ENCODE results near the gene DGKH. TPM values are rescaled to one million over a fixed set of nuclear protein-coding genes. Genes with fewer than 3 reads are reported as not detected.

Gene DGKH
- total RNA-seq, 2 experiments from 2014 or later = 20.3 to 20.7 TPM

- Mint-ChIP-seq H3K27me3 (ENCODE audit: low read depth) (peaks cover 9% of the 10 kb centered on the region), H3K4me3 (no peak overlapping the region), H3K4me1 (ENCODE audit: low read depth) (peaks cover 31% of the 10 kb centered on the region), H3K27ac (no peak overlapping the region), H3K36me3 (ENCODE audit: low read depth) (peaks cover 17% of the 10 kb centered on the region), H3K9me3 (ENCODE audit: insufficient read depth) (no peaks in the 10 kb centered on the region)
- ATAC-seq = no peak
- POLR2A ChIA-PET = interaction anchor here (0.7 to 1.8 kb wide), 2 partner anchors 86 to 115 kb away, joined by 3 to 6 read pairs; no protein-coding TSS in a partner anchor
- CTCF ChIA-PET = interaction anchor here (0.8 kb wide), 1 partner anchor 12 kb away, joined by 5 read pairs; no protein-coding TSS in a partner anchor
- DNase-seq = no peak
These were observed 2.0 kb upstream of the DGKH start for GRCh38 chr13:42046448-42046847.

GRCh38 chr13:42047561-42048341 is 697 bp upstream of the DGKH start:
- peaks cover 20% of the 10 kb centered on the region for H3K36me3 Mint-ChIP-seq (ENCODE audit: low read depth)
- H3K4me3 Mint-ChIP-seq = peak overlapping the region; percentile 89
- DNase-seq = peak; percentile 36
- H3K9me3 Mint-ChIP-seq (ENCODE audit: insufficient read depth) = no peaks in the 10 kb centered on the region
- CTCF ChIA-PET = interaction anchor here (0.7 to 1.2 kb wide), 5 partner anchors 20 to 588 kb away, joined by 3 to 4 read pairs (median 3); no protein-coding TSS in a partner anchor
- POLR2A ChIA-PET = interaction anchor here (0.5 to 1.8 kb wide), 7 partner anchors 8 to 919 kb away, joined by 3 to 6 read pairs (median 4); no protein-coding TSS in a partner anchor
- peaks cover 2% of the 10 kb centered on the region for H3K27me3 Mint-ChIP-seq (ENCODE audit: low read depth)
- ATAC-seq = peak; percentile 41
- peak overlapping the region; percentile 85 for H3K27ac Mint-ChIP-seq
- peaks cover 34% of the 10 kb centered on the region for H3K4me1 Mint-ChIP-seq (ENCODE audit: low read depth)

- Mint-ChIP-seq H3K9me3 (ENCODE audit: insufficient read depth) (no peaks in the 10 kb centered on the region), H3K27me3 (ENCODE audit: low read depth) (peaks cover 2% of the 10 kb centered on the region), H3K4me1 (ENCODE audit: low read depth) (peaks cover 34% of the 10 kb centered on the region), H3K4me3 (peak overlapping the region; percentile 89), H3K27ac (peak overlapping the region; percentile 85), H3K36me3 (ENCODE audit: low read depth) (peaks cover 22% of the 10 kb centered on the region)
- POLR2A ChIA-PET = interaction anchor here (0.6 to 1.3 kb wide), 5 partner anchors 7 to 584 kb away, joined by 3 to 4 read pairs (median 4); no protein-coding TSS in a partner anchor
- peak; percentile 73 for ATAC-seq
- peak; percentile 68 for DNase-seq
- CTCF ChIA-PET = interaction anchor here (0.9 kb wide), 1 partner anchor 65 kb away, joined by 3 read pairs; no protein-coding TSS in a partner anchor
These were observed 421 bp downstream of the DGKH start for GRCh38 chr13:42048684-42049453.

- ChIA-PET POLR2A (interaction anchor here (0.6 kb wide), 1 partner anchor 121 kb away, joined by 3 read pairs; no protein-coding TSS in a partner anchor), CTCF (no interaction called here)
- H3K4me1 Mint-ChIP-seq (ENCODE audit: low read depth) = peaks cover 37% of the 10 kb centered on the region
- ATAC-seq (peak; percentile 21), DNase-seq (no peak)
- peak overlapping the region; percentile 76 for H3K4me3 Mint-ChIP-seq
- H3K36me3 Mint-ChIP-seq (ENCODE audit: low read depth) = peaks cover 22% of the 10 kb centered on the region
- peak overlapping the region; percentile 39 for H3K27ac Mint-ChIP-seq
- no peaks in the 10 kb centered on the region for H3K9me3 Mint-ChIP-seq (ENCODE audit: insufficient read depth)
- peaks cover 2% of the 10 kb centered on the region for H3K27me3 Mint-ChIP-seq (ENCODE audit: low read depth)
These were observed 986 bp downstream of the DGKH start for GRCh38 chr13:42049454-42049813.

DNA sequence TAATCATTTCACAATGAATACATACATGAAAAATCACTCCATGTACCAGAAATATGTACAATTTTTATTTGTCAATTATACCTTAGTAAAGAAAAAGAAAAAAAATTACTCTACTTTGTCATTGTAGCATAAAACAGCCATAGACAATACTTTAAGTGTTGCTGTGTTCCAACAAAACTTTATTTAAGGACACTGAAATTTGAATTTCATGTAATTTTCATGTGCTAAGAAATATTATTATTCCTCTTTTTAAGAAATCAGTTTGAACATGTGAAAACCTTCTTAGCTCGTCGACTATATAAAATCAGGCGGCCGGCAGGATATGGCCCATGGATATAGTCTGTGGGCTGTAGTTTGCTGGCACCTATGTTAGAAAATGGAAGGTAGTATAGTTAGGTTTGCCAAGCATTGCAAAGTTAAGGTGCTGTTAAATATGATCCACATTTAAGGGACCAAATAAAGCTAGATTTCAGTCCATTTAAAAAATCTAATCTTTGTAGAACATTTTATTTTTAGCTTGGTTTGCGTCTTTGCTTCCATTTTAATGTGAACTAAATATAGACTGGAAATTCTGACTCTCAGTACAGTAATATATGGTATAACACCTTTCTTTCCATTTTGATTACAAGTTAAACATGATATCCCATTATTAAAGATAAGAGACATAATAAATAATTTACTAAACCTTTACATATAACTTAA is 6.5 kb downstream of the DGKH start:
- Mint-ChIP-seq H3K4me1 (ENCODE audit: low read depth) (peaks cover 33% of the 10 kb centered on the region), H3K4me3 (no peak overlapping the region), H3K36me3 (ENCODE audit: low read depth) (peaks cover 34% of the 10 kb centered on the region), H3K27me3 (ENCODE audit: low read depth) (no peaks in the 10 kb centered on the region), H3K9me3 (ENCODE audit: insufficient read depth) (peaks cover 4% of the 10 kb centered on the region), H3K27ac (no peak overlapping the region)
- POLR2A ChIA-PET = no interaction called here
- ATAC-seq (no peak), DNase-seq (no peak)
- CTCF ChIA-PET = interaction anchor here (0.8 kb wide), 1 partner anchor 14 kb away, joined by 3 read pairs; no protein-coding TSS in a partner anchor

DNA sequence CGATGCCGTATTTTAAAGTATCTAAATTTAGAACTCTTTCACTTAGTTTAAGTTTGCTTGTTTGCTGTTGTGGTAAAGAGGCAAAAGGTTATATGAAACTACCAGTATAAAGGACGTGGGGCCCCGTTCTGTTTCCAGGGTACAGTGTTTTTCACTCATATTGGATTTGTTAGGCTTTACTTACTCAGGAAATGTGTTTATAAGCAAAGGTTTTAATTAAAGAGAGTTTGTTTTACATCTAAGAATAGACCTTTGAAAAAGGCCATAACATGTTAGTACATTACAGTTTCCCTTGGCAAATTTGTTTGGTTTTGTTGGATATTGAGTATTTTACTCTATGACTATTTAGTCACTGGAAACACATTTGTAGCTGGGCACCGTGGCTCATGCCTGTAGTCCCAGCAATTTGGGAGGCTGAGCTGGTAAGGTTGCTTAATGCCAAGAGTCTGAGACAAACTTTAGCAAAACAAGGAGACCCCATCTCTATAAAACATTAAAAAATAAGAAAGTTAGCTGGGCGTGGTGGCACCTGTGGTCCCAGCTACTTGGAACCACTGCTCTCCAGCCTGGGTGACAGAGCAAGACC is 7.1 kb downstream of the DGKH start:
- Mint-ChIP-seq H3K4me1 (ENCODE audit: low read depth) (peaks cover 29% of the 10 kb centered on the region), H3K36me3 (ENCODE audit: low read depth) (peaks cover 32% of the 10 kb centered on the region), H3K9me3 (ENCODE audit: insufficient read depth) (peaks cover 4% of the 10 kb centered on the region), H3K4me3 (no peak overlapping the region), H3K27ac (no peak overlapping the region), H3K27me3 (ENCODE audit: low read depth) (no peaks in the 10 kb centered on the region)
- no peak for DNase-seq
- CTCF ChIA-PET = interaction anchor here (0.8 to 1.2 kb wide), 3 partner anchors 14 to 152 kb away, joined by 3 to 4 read pairs (median 3); no protein-coding TSS in a partner anchor
- ATAC-seq = peak; percentile 15
- POLR2A ChIA-PET = interaction anchor here (1.4 kb wide), 1 partner anchor 8 kb away, joined by 4 read pairs; the partner anchor contains the start of gene DGKH

DNA sequence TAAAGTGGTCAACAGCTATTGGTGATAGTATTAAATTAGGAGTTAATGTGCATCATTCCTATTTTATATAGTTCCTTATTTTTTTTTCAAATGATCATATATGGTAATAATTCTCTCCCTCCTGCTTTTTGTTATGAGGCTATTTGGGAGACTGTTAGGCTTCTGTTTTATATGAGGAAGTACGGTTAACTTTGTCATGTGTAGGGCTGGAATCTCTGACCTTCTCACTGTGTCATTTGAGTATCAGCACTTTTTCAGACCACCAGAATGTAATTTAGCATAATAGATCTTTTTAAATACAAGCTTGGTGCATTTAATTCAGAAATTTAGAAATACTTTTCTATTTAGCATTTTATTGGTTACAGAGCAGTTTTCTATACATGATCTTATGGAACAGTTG is 7.7 kb downstream of the DGKH start:
- no peak overlapping the region for H3K4me3 Mint-ChIP-seq
- CTCF ChIA-PET = interaction anchor here (0.8 to 1.2 kb wide), 2 partner anchors 14 to 152 kb away, joined by 3 to 4 read pairs; no protein-coding TSS in a partner anchor
- ATAC-seq (no peak), DNase-seq (no peak)
- H3K4me1 Mint-ChIP-seq (ENCODE audit: low read depth) = peaks cover 26% of the 10 kb centered on the region
- H3K27me3 Mint-ChIP-seq (ENCODE audit: low read depth) = no peaks in the 10 kb centered on the region
- POLR2A ChIA-PET = interaction anchor here (1.4 kb wide), 1 partner anchor 8 kb away, joined by 4 read pairs; the partner anchor contains the start of gene DGKH
- H3K9me3 Mint-ChIP-seq (ENCODE audit: insufficient read depth) = peaks cover 4% of the 10 kb centered on the region
- peaks cover 28% of the 10 kb centered on the region for H3K36me3 Mint-ChIP-seq (ENCODE audit: low read depth)
- no peak overlapping the region for H3K27ac Mint-ChIP-seq

- H3K4me1 Mint-ChIP-seq (ENCODE audit: low read depth) = peaks cover 23% of the 10 kb centered on the region
- H3K9me3 Mint-ChIP-seq (ENCODE audit: insufficient read depth) = peaks cover 4% of the 10 kb centered on the region
- no peaks in the 10 kb centered on the region for H3K27me3 Mint-ChIP-seq (ENCODE audit: low read depth)
- POLR2A ChIA-PET = interaction anchor here (1.4 kb wide), 1 partner anchor 9 kb away, joined by 4 read pairs; the partner anchor contains the start of gene DGKH
- CTCF ChIA-PET = interaction anchor here (0.8 to 1.2 kb wide), 2 partner anchors 15 to 153 kb away, joined by 3 to 4 read pairs; no protein-coding TSS in a partner anchor
- H3K4me3 Mint-ChIP-seq = no peak overlapping the region
- peaks cover 26% of the 10 kb centered on the region for H3K36me3 Mint-ChIP-seq (ENCODE audit: low read depth)
- no peak for ATAC-seq
- DNase-seq = no peak
- no peak overlapping the region for H3K27ac Mint-ChIP-seq
These were observed 8.1 kb downstream of the DGKH start for GRCh38 chr13:42056583-42056982.

- H3K27me3 Mint-ChIP-seq (ENCODE audit: low read depth) = no peaks in the 10 kb centered on the region
- H3K4me1 Mint-ChIP-seq (ENCODE audit: low read depth) = peaks cover 14% of the 10 kb centered on the region
- ChIA-PET POLR2A (interaction anchor here (0.9 kb wide), 1 partner anchor 20 kb away, joined by 4 read pairs; no protein-coding TSS in a partner anchor), CTCF (interaction anchor here (1.2 kb wide), 1 partner anchor 12 kb away, joined by 5 read pairs; no protein-coding TSS in a partner anchor)
- peaks cover 15% of the 10 kb centered on the region for H3K36me3 Mint-ChIP-seq (ENCODE audit: low read depth)
- ATAC-seq = no peak
- H3K27ac Mint-ChIP-seq = no peak overlapping the region
- peaks cover 4% of the 10 kb centered on the region for H3K9me3 Mint-ChIP-seq (ENCODE audit: insufficient read depth)
- no peak for DNase-seq
- H3K4me3 Mint-ChIP-seq = no peak overlapping the region
These were observed 9.6 kb downstream of the DGKH start for GRCh38 chr13:42057918-42058530.

DNA sequence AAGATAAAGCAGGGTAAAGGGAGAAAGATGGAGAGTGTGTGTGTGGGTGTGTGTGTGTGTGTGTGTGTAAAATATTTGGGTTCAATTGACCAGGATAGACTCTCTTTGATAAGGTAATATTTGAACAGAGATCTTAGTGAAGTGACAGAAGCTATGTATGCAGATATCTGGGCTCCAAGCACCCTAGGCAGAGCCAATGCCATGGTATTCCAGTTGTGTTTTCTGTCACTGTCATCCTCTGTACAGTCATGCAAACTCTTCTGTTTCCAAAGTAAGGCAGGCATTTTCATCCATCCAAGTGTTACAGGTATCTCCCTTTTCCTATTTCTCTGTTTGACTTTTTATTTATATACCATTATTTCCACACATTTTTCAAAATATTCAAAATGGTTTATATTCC is 13.5 kb downstream of the DGKH start:
- Mint-ChIP-seq H3K36me3 (ENCODE audit: low read depth) (peaks cover 27% of the 10 kb centered on the region), H3K4me3 (no peak overlapping the region), H3K9me3 (ENCODE audit: insufficient read depth) (peaks cover 4% of the 10 kb centered on the region), H3K4me1 (ENCODE audit: low read depth) (no peaks in the 10 kb centered on the region), H3K27me3 (ENCODE audit: low read depth) (no peaks in the 10 kb centered on the region), H3K27ac (no peak overlapping the region)
- POLR2A ChIA-PET = no interaction called here
- DNase-seq (no peak), ATAC-seq (no peak)
- CTCF ChIA-PET = interaction anchor here (0.8 kb wide), 1 partner anchor 394 kb away, joined by 3 read pairs; no protein-coding TSS in a partner anchor
